GM19324 (cell line): Measurements from ENCODE around the gene LONRF2.

Source experiments
- ATAC-seq: cut with Tn5 transposase; IDR thresholded peaks from one replicate; pipeline ENCODE4 v1.9.1; 2021; ENCODE audit warnings: mild to moderate bottlenecking, moderate library complexity; ENCODE audit not compliant: unreplicated experiment, low FRiP score

LONRF2 gene

GRCh38 chr2:100302585-100302892 lies 19.8 kb downstream of the LONRF2 start:
- ATAC-seq, result no peak

- no peak for ATAC-seq
Measured at GRCh38 chr2:100301881-100302584, 20.3 kb downstream of the LONRF2 start.

GRCh38 chr2:100299548-100299947 lies 22.8 kb downstream of the LONRF2 start:
- ATAC-seq, result no peak

GRCh38 chr2:100297511-100297910 lies 24.8 kb downstream of the LONRF2 start:
- ATAC-seq, result no peak

GRCh38 chr2:100294162-100294497 lies 28.2 kb downstream of the LONRF2 start:
- no peak for ATAC-seq

GRCh38 chr2:100293341-100294161 lies 28.8 kb downstream of the LONRF2 start:
- no peak for ATAC-seq

GRCh38 chr2:100292022-100292580 lies 30.2 kb downstream of the LONRF2 start:
- ATAC-seq, result no peak

GRCh38 chr2:100291152-100291970 lies 30.9 kb downstream of the LONRF2 start:
- ATAC-seq, result no peak

GRCh38 chr2:100290718-100291151 lies 31.6 kb downstream of the LONRF2 start:
- no peak for ATAC-seq

- no peak for ATAC-seq
Measured at GRCh38 chr2:100289020-100289419, 33.3 kb downstream of the LONRF2 start.

GRCh38 chr2:100286318-100286717 lies 36.0 kb downstream of the LONRF2 start:
- no peak for ATAC-seq

GRCh38 chr2:100285691-100286090 lies 36.6 kb downstream of the LONRF2 start:
- no peak for ATAC-seq

GRCh38 chr2:100285011-100285410 lies 37.3 kb downstream of the LONRF2 start:
- no peak for ATAC-seq

GRCh38 chr2:100283724-100284501 lies 38.4 kb downstream of the LONRF2 start:
- ATAC-seq, result no peak

GRCh38 chr2:100281521-100282438 lies 40.5 kb downstream of the LONRF2 start:
- no peak for ATAC-seq

- no peak for ATAC-seq
Measured at GRCh38 chr2:100279586-100280534, 42.4 kb downstream of the LONRF2 start.

- ATAC-seq, result no peak
Measured at GRCh38 chr2:100278986-100279385, 43.3 kb downstream of the LONRF2 start.

- no peak for ATAC-seq
Measured at GRCh38 chr2:100278501-100278900, 43.8 kb downstream of the LONRF2 start.
